OCI-LY7 (cell line): ENCODE data around the gene PRDM4. TPM values are rescaled to one million over a fixed set of nuclear protein-coding genes. Genes with fewer than 3 reads are reported as not detected.

Experiments
- BruUV-seq: library from RNA; stranded (reverse); fragments of 400-500 nt; replicated peaks from 2 replicates; lab custom pipeline; 2021; lab: Mats Ljungman, UMichigan
- CTCF ChIA-PET: fragments of 300-600 bp; sonication (Branson Sonifier 250); formaldehyde crosslinking; loops from one replicate; lab custom pipeline; 2022; ENCODE audit warnings: antibody characterized with exemption; ENCODE audit not compliant: unreplicated experiment; lab: Charles Lee
- POLR2A ChIA-PET: fragments of 300-600 bp; sonication (Branson Sonifier 250); formaldehyde crosslinking; loops from one replicate; lab custom pipeline; 2022; ENCODE audit warnings: antibody characterized with exemption; lab: Charles Lee
- DNase-seq: peaks from one replicate; pipeline ENCODE4 v3.0.0-alpha.2; 2015; ENCODE audit warnings: low spot score
- H2AFZ ChIP-seq: fragments of 200-600 bp; sonication (generic), shearing (Covaris generic); 2 replicates; pipeline ENCODE4 v1.6.1; 2014; ENCODE audit warnings: mild to moderate bottlenecking, antibody characterized with exemption, low read length, moderate library complexity
- H3K27ac ChIP-seq: fragments of 200-600 bp; sonication (generic); 2 replicates; pipeline ENCODE4 v1.5.1; 2014; ENCODE audit warnings: mixed run types, low read depth, mild to moderate bottlenecking, moderate library complexity, low read length, inconsistent platforms; ENCODE audit not compliant: poor library complexity, severe bottlenecking
- H3K36me3 ChIP-seq: fragments of 200-600 bp; sonication (generic); 2 replicates; pipeline ENCODE4 v1.6.1; 2014; ENCODE audit warnings: mild to moderate bottlenecking, antibody characterized with exemption, low read length, moderate library complexity, mixed read lengths; ENCODE audit not compliant: insufficient read depth
- H3K4me1 ChIP-seq: fragments of 200-600 bp; sonication (generic); 2 replicates; pipeline ENCODE4 v1.5.1; 2014; ENCODE audit warnings: mild to moderate bottlenecking, low read length; ENCODE audit not compliant: insufficient read depth, poor library complexity, severe bottlenecking
- H3K4me2 ChIP-seq: fragments of 200-600 bp; sonication (generic); 2 replicates; pipeline ENCODE4 v1.6.1; 2014; ENCODE audit warnings: mild to moderate bottlenecking, low read length
- H3K4me3 ChIP-seq: fragments of 200-600 bp; sonication (generic); 2 replicates; pipeline ENCODE4 v1.5.1; 2014; ENCODE audit warnings: mild to moderate bottlenecking, low read depth, low read length; ENCODE audit not compliant: poor library complexity, severe bottlenecking
- H3K79me2 ChIP-seq: fragments of 200-600 bp; sonication (generic); 2 replicates; pipeline ENCODE4 v1.6.1; 2016; ENCODE audit warnings: low read depth, mild to moderate bottlenecking, low read length, moderate library complexity, mixed read lengths; ENCODE audit not compliant: insufficient read depth
- H3K9me2 ChIP-seq: fragments of 200-600 bp; sonication (generic); 2 replicates; pipeline ENCODE4 v1.6.1; 2016; ENCODE audit warnings: mild to moderate bottlenecking, low read length, mixed read lengths; ENCODE audit not compliant: insufficient read depth
- H3K9me3 ChIP-seq: fragments of 200-600 bp; sonication (generic); 2 replicates; pipeline ENCODE4 v1.6.1; 2014; ENCODE audit warnings: mild to moderate bottlenecking, mixed run types, low read length, mixed read lengths
- H4K20me1 ChIP-seq: fragments of 200-600 bp; sonication (generic); 2 replicates; pipeline ENCODE4 v1.6.1; 2014; ENCODE audit warnings: mild to moderate bottlenecking, antibody characterized with exemption, low read length, moderate library complexity, mixed read lengths; ENCODE audit not compliant: insufficient read depth
- CTCF ChIP-seq: fragments of 200-600 bp; sonication (generic); conservative IDR thresholded peaks from 2 replicates; pipeline ENCODE4 v1.5.1; 2014; ENCODE audit warnings: mild to moderate bottlenecking, antibody characterized with exemption, low read length, moderate library complexity, mixed read lengths
- EZH2phosphoT487 ChIP-seq: fragments of 200-600 bp; sonication (generic); IDR thresholded peaks from 2 replicates; pipeline ENCODE4 v1.6.1; 2018; ENCODE audit warnings: low read depth, borderline replicate concordance, mild to moderate bottlenecking, mixed run types, antibody characterized with exemption, low read length, moderate library complexity, mixed read lengths
- intact Hi-C: fragments of 100-400 bp; cut with micrococcal nuclease; formaldehyde crosslinking; loops from one replicate; pipeline ENCODE4 v1.10.0; 2022; ENCODE audit not compliant: unreplicated experiment
- total RNA-seq, 2 experiments: library from RNA; depleted of rRNA in 1 of 2; stranded (reverse); fragments of >200 nt in 1 of 2; shearing (Covaris generic) in 1 of 2; gene quantifications; 2 replicates each; pipeline ENCODE4 v1.2.3, GENCODE V29; 2014 to 2022

Gene PRDM4
- total RNA-seq, 2 experiments from 2014 or later = 28.3 to 28.7 TPM

DNA sequence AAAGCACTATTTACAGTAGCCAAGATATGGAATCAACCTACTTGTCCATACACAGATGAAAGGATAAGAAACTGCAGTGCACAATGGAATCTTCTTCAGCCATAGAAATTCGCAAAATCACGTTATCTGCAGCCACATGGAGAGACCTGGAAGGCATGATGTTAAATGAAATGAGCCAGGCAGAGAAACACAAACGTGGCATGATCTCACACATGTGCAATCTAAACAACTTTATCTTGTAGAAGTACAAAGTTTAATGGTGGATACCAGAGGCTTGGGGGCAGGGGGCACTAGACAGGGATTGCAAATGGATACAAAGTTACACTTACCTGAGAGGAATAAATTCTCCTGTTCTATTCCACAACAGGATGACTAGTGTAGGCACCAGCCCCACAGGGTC is 37.6 kb upstream of the PRDM4 start:
- Histone ChIP-seq H3K4me3 (no peak overlapping the region), H3K9me3 (no peaks in the 10 kb centered on the region), H2AFZ (no peak overlapping the region), H3K4me2 (no peak overlapping the region), H3K79me2 (no peaks in the 10 kb centered on the region), H3K36me3 (no peaks in the 10 kb centered on the region), H3K9me2 (no peaks in the 10 kb centered on the region), H3K27ac (no peak overlapping the region), H3K4me1 (peaks cover 10% of the 10 kb centered on the region), H4K20me1 (no peaks in the 10 kb centered on the region)
- intact Hi-C loops = no loop called here
- CTCF ChIA-PET = no interaction called here
- POLR2A ChIA-PET = no interaction called here
- BruUV-seq = no TSS peak
- no peak for TF ChIP-seq EZH2phosphoT487
- no peak for TF ChIP-seq CTCF
- no peak for DNase-seq

- no peaks in the 10 kb centered on the region for H3K36me3 ChIP-seq
- DNase-seq = no peak
- H3K4me3 ChIP-seq = no peak overlapping the region
- ChIA-PET POLR2A (interaction anchor here (0.7 kb wide), 1 partner anchor 793 kb away, joined by 3 read pairs; no protein-coding TSS in a partner anchor), CTCF (no interaction called here)
- peaks cover 13% of the 10 kb centered on the region; the same call in 1 of the 2 replicates for H3K9me3 ChIP-seq
- H4K20me1 ChIP-seq = no peaks in the 10 kb centered on the region
- BruUV-seq = no TSS peak
- no peak for TF ChIP-seq EZH2phosphoT487
- no peak for TF ChIP-seq CTCF
- H3K4me2 ChIP-seq = no peak overlapping the region
- intact Hi-C loops = no loop called here
- no peaks in the 10 kb centered on the region for H3K4me1 ChIP-seq
- H2AFZ ChIP-seq = no peak overlapping the region
- no peaks in the 10 kb centered on the region for H3K9me2 ChIP-seq
- H3K79me2 ChIP-seq = no peaks in the 10 kb centered on the region
- no peak overlapping the region for H3K27ac ChIP-seq
These were observed 33.5 kb upstream of the PRDM4 start for GRCh38 chr12:107794451-107794850.

- Histone ChIP-seq H3K4me3 (no peak overlapping the region), H3K9me3 (peaks cover 13% of the 10 kb centered on the region; the same call in 1 of the 2 replicates), H3K9me2 (no peaks in the 10 kb centered on the region), H3K27ac (no peak overlapping the region), H3K4me2 (no peak overlapping the region), H3K79me2 (no peaks in the 10 kb centered on the region), H3K36me3 (no peaks in the 10 kb centered on the region), H2AFZ (no peak overlapping the region), H3K4me1 (no peaks in the 10 kb centered on the region), H4K20me1 (no peaks in the 10 kb centered on the region)
- TF ChIP-seq CTCF = no peak
- TF ChIP-seq EZH2phosphoT487 = no peak
- ChIA-PET CTCF (no interaction called here), POLR2A (no interaction called here)
- intact Hi-C loops = no loop called here
- no peak for DNase-seq
- BruUV-seq = no TSS peak
These were observed 30.6 kb upstream of the PRDM4 start for GRCh38 chr12:107791465-107792089.
